HG02943 (cell line): ENCODE data around the gene HJURP.

Experiments used
- ATAC-seq: cut with Tn5 transposase; IDR thresholded peaks from one replicate; pipeline ENCODE4 v1.9.1; 2021; ENCODE audit warnings: mild to moderate bottlenecking, low read depth, moderate library complexity; ENCODE audit not compliant: unreplicated experiment

Gene HJURP

GRCh38 chr2:233798335-233799086 is 55.8 kb downstream of the HJURP start:
- ATAC-seq: no peak

GRCh38 chr2:233796254-233796653 is 58.1 kb downstream of the HJURP start:
- ATAC-seq: no peak

GRCh38 chr2:233795735-233796171 is 58.6 kb downstream of the HJURP start:
- no peak for ATAC-seq

GRCh38 chr2:233794128-233794658 is 60.1 kb downstream of the HJURP start:
- no peak for ATAC-seq

- no peak for ATAC-seq
These were observed 60.7 kb downstream of the HJURP start for GRCh38 chr2:233793465-233794127.

GRCh38 chr2:233792720-233793119 is 61.6 kb downstream of the HJURP start:
- ATAC-seq: no peak

GRCh38 chr2:233791883-233792329 is 62.4 kb downstream of the HJURP start:
- ATAC-seq: no peak

- ATAC-seq: no peak
These were observed 63.0 kb downstream of the HJURP start for GRCh38 chr2:233791151-233791882.

- ATAC-seq: no peak
These were observed 64.8 kb downstream of the HJURP start for GRCh38 chr2:233789554-233789953.
